Mesodermal cell (in vitro differentiated cells): Measurements from ENCODE around the gene ADPRS.

Experiments
- H3K27ac ChIP-seq: 2 replicates; pipeline ENCODE4 v1.7.0; 2013; ENCODE audit warnings: mild to moderate bottlenecking, low read depth, low read length, moderate library complexity; ENCODE audit not compliant: severe bottlenecking
- H3K36me3 ChIP-seq: 2 replicates; pipeline ENCODE4 v1.7.1; 2013; ENCODE audit warnings: mild to moderate bottlenecking, low read length, moderate library complexity; ENCODE audit not compliant: control insufficient read depth, insufficient read depth
- H3K4me1 ChIP-seq: one replicate; pipeline ENCODE4 v1.7.1; 2013; ENCODE audit warnings: mild to moderate bottlenecking, low read length; ENCODE audit not compliant: insufficient read depth, control insufficient read depth, poor library complexity, severe bottlenecking
- H3K4me3 ChIP-seq: 2 replicates; pipeline ENCODE4 v1.7.0; 2013; ENCODE audit warnings: low read length, control low read depth, mild to moderate bottlenecking; ENCODE audit not compliant: insufficient read depth, poor library complexity, severe bottlenecking; ENCODE audit errors: extremely low read depth
- H3K9me3 ChIP-seq: 2 replicates; pipeline ENCODE4 v1.7.1; 2013; ENCODE audit warnings: mild to moderate bottlenecking, low read length, moderate library complexity; ENCODE audit not compliant: control insufficient read depth
- WGBS, 2 experiments: methylation state at CpG; one replicate each; pipeline ENCODE4 v1.1.5; 2013; ENCODE audit warnings: missing lambda C conversion rate in 2 of 2; ENCODE audit not compliant: insufficient coverage in 2 of 2; 5-methylcytosine and 5-hydroxymethylcytosine counted together

ADPRS gene

GRCh38 chr1:36088265-36088576, 471 bp upstream of the ADPRS start:
- H3K4me1 ChIP-seq: no peaks in the 10 kb centered on the region
- no peaks in the 10 kb centered on the region for H3K9me3 ChIP-seq
- peak overlapping the region; percentile 95 for H3K4me3 ChIP-seq
- H3K36me3 ChIP-seq: peaks cover 33% of the 10 kb centered on the region
- H3K27ac ChIP-seq: no peak overlapping the region
- WGBS, 2 experiments: 45 to 47% methylated on average over 5 to 7 of the region's 8 CpGs

- WGBS, 2 experiments: 7 to 12% methylated on average over 28 of the region's 32 CpGs
- Histone ChIP-seq H3K27ac (peak overlapping the region; percentile 64), H3K9me3 (no peaks in the 10 kb centered on the region)
Observed at GRCh38 chr1:36089393-36090121, 865 bp downstream of the ADPRS start.

GRCh38 chr1:36091141-36091540, 2.4 kb downstream of the ADPRS start:
- H3K4me1 ChIP-seq: no peaks in the 10 kb centered on the region
- no peak overlapping the region for H3K27ac ChIP-seq
- WGBS, 2 experiments: 100% methylated on average over 2 to 3 of the region's 4 CpGs
- H3K4me3 ChIP-seq: no peak overlapping the region
- H3K36me3 ChIP-seq: peaks cover 58% of the 10 kb centered on the region
- H3K9me3 ChIP-seq: no peaks in the 10 kb centered on the region

More at GRCh38 chr1:36089393-36090121, 865 bp downstream of the ADPRS start:
- Histone ChIP-seq H3K4me3 (peak overlapping the region; percentile 95), H3K4me1 (no peaks in the 10 kb centered on the region), H3K36me3 (peaks cover 46% of the 10 kb centered on the region)

- 93 to 97% methylated on average over 8 to 13 of the region's 13 CpGs for WGBS, 2 experiments
- Histone ChIP-seq H3K4me3 (no peak overlapping the region), H3K36me3 (peaks cover 58% of the 10 kb centered on the region), H3K9me3 (no peaks in the 10 kb centered on the region), H3K27ac (no peak overlapping the region), H3K4me1 (no peaks in the 10 kb centered on the region)
Observed at GRCh38 chr1:36091698-36092097, 3.0 kb downstream of the ADPRS start.

GRCh38 chr1:36092166-36092797, 3.6 kb downstream of the ADPRS start:
- Histone ChIP-seq H3K4me3 (no peak overlapping the region), H3K27ac (no peak overlapping the region), H3K36me3 (peaks cover 58% of the 10 kb centered on the region), H3K9me3 (no peaks in the 10 kb centered on the region), H3K4me1 (no peaks in the 10 kb centered on the region)
- WGBS, 2 experiments: 94 to 97% methylated on average over 12 to 15 of the region's 17 CpGs

- peaks cover 58% of the 10 kb centered on the region for H3K36me3 ChIP-seq
- no peaks in the 10 kb centered on the region for H3K9me3 ChIP-seq
- 96 to 98% methylated on average over 7 to 8 of the region's 9 CpGs for WGBS, 2 experiments
- H3K4me1 ChIP-seq: no peaks in the 10 kb centered on the region
- H3K4me3 ChIP-seq: no peak overlapping the region
- no peak overlapping the region for H3K27ac ChIP-seq
Observed at GRCh38 chr1:36092798-36093185, 4.1 kb downstream of the ADPRS start.

GRCh38 chr1:36093226-36093625, 4.5 kb downstream of the ADPRS start:
- Histone ChIP-seq H3K4me1 (no peaks in the 10 kb centered on the region), H3K36me3 (peaks cover 58% of the 10 kb centered on the region), H3K4me3 (no peak overlapping the region), H3K27ac (no peak overlapping the region), H3K9me3 (no peaks in the 10 kb centered on the region)
- 92 to 98% methylated on average over 5 to 7 of the region's 7 CpGs for WGBS, 2 experiments

GRCh38 chr1:36093929-36094328, 5.2 kb downstream of the ADPRS start:
- no peak overlapping the region for H3K4me3 ChIP-seq
- no peaks in the 10 kb centered on the region for H3K4me1 ChIP-seq
- H3K36me3 ChIP-seq: peaks cover 58% of the 10 kb centered on the region
- H3K9me3 ChIP-seq: no peaks in the 10 kb centered on the region
- 100% methylated on average over 3 of the region's 3 CpGs for WGBS, 2 experiments
- no peak overlapping the region for H3K27ac ChIP-seq

GRCh38 chr1:36094621-36095061, 5.9 kb downstream of the ADPRS start:
- no peaks in the 10 kb centered on the region for H3K4me1 ChIP-seq
- H3K9me3 ChIP-seq: no peaks in the 10 kb centered on the region
- no peak overlapping the region for H3K27ac ChIP-seq
- peaks cover 58% of the 10 kb centered on the region for H3K36me3 ChIP-seq
- WGBS, 2 experiments: 86 to 92% methylated on average over 7 of the region's 8 CpGs
- H3K4me3 ChIP-seq: no peak overlapping the region

- no peaks in the 10 kb centered on the region for H3K4me1 ChIP-seq
- H3K36me3 ChIP-seq: peaks cover 49% of the 10 kb centered on the region
- no peak overlapping the region for H3K4me3 ChIP-seq
- no peak overlapping the region for H3K27ac ChIP-seq
- H3K9me3 ChIP-seq: no peaks in the 10 kb centered on the region
- 92 to 93% methylated on average over 8 to 15 of the region's 15 CpGs for WGBS, 2 experiments
Observed at GRCh38 chr1:36095760-36096405, 7.2 kb downstream of the ADPRS start.
